Measurements from ENCODE around the gene HIPK1.

DNA sequence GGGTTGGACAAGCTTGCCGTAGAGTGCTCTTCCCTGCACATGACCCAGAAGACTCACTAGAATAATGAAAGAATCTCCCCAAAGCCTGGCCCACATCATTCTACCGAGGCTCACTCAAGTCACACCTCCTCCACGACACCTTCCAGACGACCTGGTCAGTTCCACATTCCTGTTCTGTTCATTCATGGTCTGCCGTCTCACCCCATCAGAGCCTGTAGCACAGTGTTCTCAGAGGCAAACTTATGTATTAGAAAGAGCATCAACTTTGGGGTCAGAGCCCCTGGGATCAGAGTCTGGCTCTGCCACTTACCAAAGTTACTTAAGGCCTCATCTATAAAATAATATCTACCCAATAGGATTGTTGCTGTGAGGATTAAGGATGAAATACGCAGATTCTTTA lies 57.7 kb downstream of the HIPK1 start:
- no peak for TF ChIP-seq ZBTB21 (CRISPR knock-in tag; IDR thresholded peaks at IDR 0.05; ENCODE audit: borderline replicate concordance)
- TF ChIP-seq CTCF (IDR thresholded peaks at IDR 0.05), result no peak
- TF ChIP-seq, protein P1, sequence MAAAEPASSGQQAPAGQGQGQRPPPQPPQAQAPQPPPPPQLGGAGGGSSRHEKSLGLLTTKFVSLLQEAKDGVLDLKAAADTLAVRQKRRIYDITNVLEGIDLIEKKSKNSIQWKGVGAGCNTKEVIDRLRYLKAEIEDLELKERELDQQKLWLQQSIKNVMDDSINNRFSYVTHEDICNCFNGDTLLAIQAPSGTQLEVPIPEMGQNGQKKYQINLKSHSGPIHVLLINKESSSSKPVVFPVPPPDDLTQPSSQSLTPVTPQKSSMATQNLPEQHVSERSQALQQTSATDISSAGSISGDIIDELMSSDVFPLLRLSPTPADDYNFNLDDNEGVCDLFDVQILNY (CRISPR knock-in tag; IDR thresholded peaks at IDR 0.05), result no peak

Data from WTC11 (cell line).